Large intestine (tissue), 3 donors: ENCODE data around the gene MYO15B. TPM values are rescaled to one million over a fixed set of nuclear protein-coding genes. Genes with fewer than 3 reads are reported as not detected.

Experiments
- DNase-seq, 2 donors: peaks; one replicate each; pipeline versions ENCODE4 v3.0.0 to v3.0.0-alpha.2; 2013
- H3K27ac ChIP-seq: one replicate; pipeline ENCODE4 v1.5.1; 2013; ENCODE audit warnings: low read length
- H3K27me3 ChIP-seq: 2 replicates; pipeline ENCODE4 v1.6.1; 2013; ENCODE audit warnings: low read length; ENCODE audit not compliant: control insufficient read depth, insufficient read depth
- H3K36me3 ChIP-seq: 2 replicates; pipeline ENCODE4 v1.6.1; 2013; ENCODE audit warnings: low read length; ENCODE audit not compliant: control insufficient read depth, insufficient read depth
- H3K4me1 ChIP-seq: one replicate; pipeline ENCODE4 v1.6.1; 2013; ENCODE audit warnings: low read length; ENCODE audit not compliant: control insufficient read depth, insufficient read depth
- H3K4me3 ChIP-seq: one replicate; pipeline ENCODE4 v1.5.1; 2013; ENCODE audit warnings: low read length
- H3K9me3 ChIP-seq: one replicate; pipeline ENCODE4 v1.6.1; 2013; ENCODE audit warnings: mild to moderate bottlenecking, low read depth, low read length, moderate library complexity; ENCODE audit not compliant: control insufficient read depth
- WGBS: methylation state at CpG from one replicate; pipeline ENCODE4 v1.1.5; 2013; ENCODE audit warnings: low lambda C conversion rate; ENCODE audit not compliant: insufficient coverage; 5-methylcytosine and 5-hydroxymethylcytosine counted together
- polyA plus RNA-seq: library from polyadenylated mRNA; unstranded; fragments of 120-200 nt; gene quantifications from one replicate; pipeline ENCODE4 v1.2.1, GENCODE V29; 2013

Gene MYO15B
- polyA plus RNA-seq, 1 donor, result 595 TPM

DNA sequence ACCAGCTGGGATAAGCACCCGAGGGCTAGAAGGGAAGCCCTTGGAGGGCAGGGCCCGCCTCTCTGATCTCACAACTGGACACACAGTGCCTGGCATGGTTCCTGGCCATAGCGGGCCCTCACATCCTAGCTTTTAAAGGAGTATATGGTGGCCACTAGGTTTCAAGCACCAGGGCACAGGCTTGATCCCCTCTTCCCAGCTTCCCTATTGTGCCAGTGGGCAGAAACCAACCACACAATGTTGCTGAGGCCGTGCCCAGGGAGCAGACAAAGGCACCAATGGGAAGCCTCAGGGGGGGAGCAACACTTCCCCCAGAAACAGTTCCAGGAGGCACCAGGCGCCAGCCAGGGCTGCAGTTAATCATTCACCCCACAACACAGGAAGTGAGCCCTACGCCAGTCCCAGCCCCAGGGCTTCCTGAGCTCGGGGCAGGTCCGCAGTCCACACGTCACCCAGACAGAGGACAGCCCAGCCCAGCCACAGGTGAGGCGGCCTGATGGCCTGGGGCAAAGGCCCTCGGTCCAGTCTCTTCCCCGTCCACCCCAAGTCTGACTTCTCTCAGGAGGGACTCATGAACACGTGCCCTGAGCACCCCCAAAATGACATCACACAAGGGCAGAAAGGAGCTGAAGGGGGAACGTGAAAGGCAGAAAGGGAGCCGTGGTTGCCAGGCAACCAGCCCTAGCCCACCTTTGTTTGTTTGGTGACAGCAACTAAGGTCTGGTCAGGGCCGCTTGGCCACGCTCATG is 58.5 kb downstream of the MYO15B start:
- H3K4me1 ChIP-seq, result peaks cover 50% of the 10 kb centered on the region
- WGBS, result no CpG with 5 or more reads among the region's 17 CpGs
- H3K27ac ChIP-seq, result peak overlapping the region; percentile 99
- no peaks in the 10 kb centered on the region for H3K9me3 ChIP-seq
- H3K36me3 ChIP-seq, result peaks cover 33% of the 10 kb centered on the region
- no peaks in the 10 kb centered on the region for H3K27me3 ChIP-seq
- peak overlapping the region; percentile 29 for H3K4me3 ChIP-seq
- peak; percentile 94 to 97 for DNase-seq

DNA sequence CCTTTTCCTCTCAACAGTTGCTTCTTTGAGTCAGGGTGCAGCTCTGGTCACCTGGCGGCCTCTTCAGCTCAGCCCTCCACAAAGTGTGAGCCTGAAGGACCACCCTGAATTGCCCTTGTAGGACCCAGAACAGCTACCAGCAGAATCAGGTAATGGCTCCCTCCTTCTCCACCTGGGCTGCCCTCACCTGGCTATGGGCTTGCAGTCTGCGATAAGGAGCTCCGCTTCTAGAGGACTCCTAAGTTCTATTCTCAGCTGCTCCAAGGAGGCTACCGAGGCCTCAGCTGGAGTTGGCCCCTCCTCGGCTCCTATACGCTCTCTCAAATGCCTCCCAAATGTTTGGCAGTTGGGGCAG is 59.0 kb downstream of the MYO15B start:
- H3K36me3 ChIP-seq, result peaks cover 36% of the 10 kb centered on the region
- H3K9me3 ChIP-seq, result no peaks in the 10 kb centered on the region
- peak overlapping the region; percentile 29 for H3K4me3 ChIP-seq
- peak overlapping the region; percentile 99 for H3K27ac ChIP-seq
- H3K4me1 ChIP-seq, result peaks cover 50% of the 10 kb centered on the region
- WGBS, result no CpG with 5 or more reads among the region's 6 CpGs
- no peaks in the 10 kb centered on the region for H3K27me3 ChIP-seq
- DNase-seq, result no peak

DNA sequence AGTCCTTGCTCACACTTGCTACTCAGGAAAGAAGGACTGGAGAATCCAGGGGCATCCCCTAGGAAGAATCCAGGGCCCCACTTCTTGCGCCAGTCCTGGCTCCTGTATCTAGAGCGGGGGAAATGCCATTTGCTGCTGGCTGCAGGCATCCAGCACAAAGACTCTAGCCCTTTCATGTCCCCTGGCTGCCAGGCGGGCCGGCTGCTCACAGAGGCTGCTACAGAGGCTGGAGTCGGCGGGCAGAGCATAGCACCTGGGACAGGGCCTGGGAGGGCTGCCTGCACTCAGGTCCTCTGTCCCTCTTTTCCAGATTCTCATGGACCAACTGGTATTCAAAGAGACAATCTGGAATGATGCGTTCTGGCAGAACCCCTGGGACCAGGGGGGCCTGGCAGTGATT is 59.5 kb downstream of the MYO15B start:
- WGBS, result no CpG with 5 or more reads among the region's 7 CpGs
- Histone ChIP-seq H3K27me3 (no peaks in the 10 kb centered on the region), H3K27ac (peak overlapping the region; percentile 99), H3K9me3 (no peaks in the 10 kb centered on the region), H3K4me3 (peak overlapping the region; percentile 29), H3K36me3 (peaks cover 37% of the 10 kb centered on the region), H3K4me1 (peaks cover 46% of the 10 kb centered on the region)
- DNase-seq, result no peak

DNA sequence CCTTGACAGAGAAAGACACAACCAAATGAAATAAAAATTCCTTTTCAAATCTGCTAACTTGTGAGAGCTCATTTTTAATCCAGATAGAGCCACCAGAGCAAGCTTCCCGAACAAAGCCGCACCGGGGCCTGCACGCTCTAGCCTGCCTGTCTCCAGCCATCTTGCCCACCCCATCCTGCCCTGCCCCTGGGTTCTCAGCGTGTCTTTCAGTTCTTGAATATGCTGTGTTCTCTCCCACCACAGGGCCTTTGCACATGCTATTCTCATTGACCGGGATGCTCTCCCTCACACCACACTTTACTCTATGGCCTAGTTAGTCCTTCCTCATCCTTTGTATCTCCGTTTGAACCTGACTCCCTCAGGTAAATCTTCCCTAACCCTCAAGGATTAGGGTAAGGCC is 60.3 kb downstream of the MYO15B start:
- Histone ChIP-seq H3K4me1 (peaks cover 38% of the 10 kb centered on the region), H3K27me3 (no peaks in the 10 kb centered on the region), H3K4me3 (no peak overlapping the region), H3K27ac (peak overlapping the region; percentile 99), H3K36me3 (peaks cover 41% of the 10 kb centered on the region), H3K9me3 (no peaks in the 10 kb centered on the region)
- DNase-seq, result no peak
- WGBS, result no CpG with 5 or more reads among the region's 7 CpGs

DNA sequence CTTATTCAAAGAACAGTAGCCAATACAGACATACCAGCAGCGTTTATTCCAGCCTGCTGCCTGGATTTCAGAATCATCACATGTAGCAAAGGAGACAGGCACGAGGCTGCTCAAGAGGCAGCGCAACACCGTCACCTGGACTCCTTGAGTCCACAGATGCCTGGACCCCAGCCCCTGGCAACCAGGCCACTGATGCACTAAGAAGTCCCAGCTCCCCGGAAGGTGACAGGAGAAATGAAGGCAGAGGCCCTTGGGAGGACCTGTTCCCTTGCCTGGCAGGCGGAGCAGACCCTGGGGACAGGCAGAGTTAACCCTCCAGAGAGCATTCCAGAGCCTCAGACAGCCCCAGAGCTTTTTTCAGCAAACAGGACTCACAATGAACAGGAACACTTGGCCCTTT is 62.1 kb downstream of the MYO15B start:
- peak in 1 of 2 donors; percentile 0 for DNase-seq
- Histone ChIP-seq H3K27ac (no peak overlapping the region), H3K27me3 (no peaks in the 10 kb centered on the region), H3K4me1 (peaks cover 30% of the 10 kb centered on the region), H3K36me3 (peaks cover 45% of the 10 kb centered on the region), H3K4me3 (no peak overlapping the region), H3K9me3 (no peaks in the 10 kb centered on the region)
- WGBS, result no CpG with 5 or more reads among the region's 6 CpGs

DNA sequence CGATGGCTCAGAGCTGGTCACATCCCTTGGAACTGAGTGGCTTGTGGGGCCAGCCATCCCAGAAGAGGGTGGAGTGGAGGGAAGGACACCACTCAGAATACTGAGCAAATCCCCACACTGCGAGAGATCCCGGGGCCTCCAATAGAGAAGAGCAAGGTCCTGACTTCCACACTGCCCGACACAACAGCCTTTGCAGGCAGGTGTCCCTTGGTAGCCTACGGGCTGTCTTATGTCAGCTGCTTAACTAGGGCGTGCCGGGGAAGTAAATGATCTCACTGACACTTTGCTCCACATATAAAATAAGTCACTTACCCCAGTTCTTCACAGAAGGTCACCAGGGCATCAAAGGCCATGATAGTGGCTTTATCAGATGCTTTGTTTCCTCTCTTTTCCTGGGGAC is 63.3 kb downstream of the MYO15B start:
- H3K27ac ChIP-seq, result no peak overlapping the region
- no peaks in the 10 kb centered on the region for H3K27me3 ChIP-seq
- H3K36me3 ChIP-seq, result peaks cover 52% of the 10 kb centered on the region
- no CpG with 5 or more reads among the region's 7 CpGs for WGBS
- no peak overlapping the region for H3K4me3 ChIP-seq
- H3K4me1 ChIP-seq, result peaks cover 18% of the 10 kb centered on the region
- no peak for DNase-seq
- H3K9me3 ChIP-seq, result no peaks in the 10 kb centered on the region

DNA sequence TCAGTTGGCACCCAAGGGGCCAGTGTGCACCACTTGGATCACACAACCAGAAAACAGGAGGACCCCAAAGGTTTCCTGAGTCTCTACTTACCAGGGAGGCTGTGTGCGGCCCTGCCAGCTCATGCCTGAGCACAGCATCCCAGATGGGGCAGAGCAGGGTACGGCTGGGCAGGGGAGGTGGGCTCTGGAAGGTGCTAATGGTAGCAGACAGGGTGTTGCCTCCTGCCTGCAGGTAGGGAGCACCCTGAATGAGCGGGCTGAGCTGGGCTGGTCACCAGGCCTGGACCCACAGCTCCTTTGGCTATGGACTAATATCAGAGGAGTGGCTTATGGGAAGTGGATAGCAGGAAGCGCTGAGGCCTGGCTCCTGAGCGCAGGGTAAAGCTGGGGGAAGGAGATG is 64.7 kb downstream of the MYO15B start:
- H3K4me1 ChIP-seq, result peaks cover 4% of the 10 kb centered on the region
- H3K27me3 ChIP-seq, result no peaks in the 10 kb centered on the region
- H3K9me3 ChIP-seq, result no peaks in the 10 kb centered on the region
- no peak overlapping the region for H3K27ac ChIP-seq
- peaks cover 54% of the 10 kb centered on the region for H3K36me3 ChIP-seq
- H3K4me3 ChIP-seq, result no peak overlapping the region
- DNase-seq, result no peak
- WGBS, result no CpG with 5 or more reads among the region's 5 CpGs

DNA sequence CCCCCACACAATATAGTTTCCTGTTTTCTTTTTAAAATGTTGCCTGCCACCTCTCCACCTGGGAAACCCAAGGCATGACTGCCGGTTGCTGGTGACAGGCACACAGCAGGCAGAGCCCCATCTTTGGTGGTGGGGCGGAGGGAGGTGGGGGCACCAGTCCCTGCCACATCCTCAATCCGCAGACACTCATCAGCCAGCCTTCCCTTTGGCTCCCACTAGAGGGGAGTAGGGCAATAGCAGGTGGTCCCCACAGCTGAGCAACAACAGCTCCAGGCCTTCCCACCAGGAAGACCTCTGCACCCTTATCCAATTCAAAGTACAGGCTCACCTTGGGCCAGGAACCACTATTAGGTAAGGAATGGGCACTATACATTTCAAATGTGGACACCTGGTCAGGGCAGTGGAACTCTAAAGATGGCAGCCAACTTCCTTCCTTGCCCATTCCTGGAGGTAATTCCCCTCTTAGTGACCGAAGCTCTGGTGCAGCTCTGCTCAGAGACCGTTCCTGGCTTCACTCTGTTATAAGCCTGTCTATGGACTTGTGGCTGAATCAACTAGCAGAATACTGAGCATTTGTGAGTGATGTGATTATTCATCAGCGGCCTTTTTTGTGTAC is 65.4 kb downstream of the MYO15B start:
- peaks cover 51% of the 10 kb centered on the region for H3K36me3 ChIP-seq
- no peaks in the 10 kb centered on the region for H3K27me3 ChIP-seq
- no CpG with 5 or more reads among the region's 6 CpGs for WGBS
- H3K9me3 ChIP-seq, result no peaks in the 10 kb centered on the region
- H3K4me1 ChIP-seq, result no peaks in the 10 kb centered on the region
- H3K27ac ChIP-seq, result no peak overlapping the region
- H3K4me3 ChIP-seq, result no peak overlapping the region
- DNase-seq, result no peak

DNA sequence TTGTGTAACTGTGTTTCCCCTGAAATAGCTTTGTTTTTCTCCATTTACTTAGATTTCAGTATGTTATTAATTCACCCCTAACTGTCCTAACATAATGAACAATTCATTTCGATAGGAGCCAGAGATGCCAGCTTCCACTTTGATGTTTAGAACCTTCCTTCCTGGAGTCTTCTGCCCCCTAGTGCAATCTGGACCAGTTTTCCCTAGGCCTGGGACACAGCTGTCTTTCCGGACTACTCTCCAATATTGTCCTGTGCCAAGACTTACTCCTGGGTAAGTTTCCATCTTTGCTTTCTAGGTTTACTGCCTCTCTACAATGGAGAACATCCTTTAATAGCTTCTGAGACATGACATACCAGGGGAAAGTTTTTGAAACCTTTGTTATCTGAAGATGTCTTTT is 66.6 kb downstream of the MYO15B start:
- no peak for DNase-seq
- peaks cover 50% of the 10 kb centered on the region for H3K36me3 ChIP-seq
- H3K27me3 ChIP-seq, result no peaks in the 10 kb centered on the region
- no peak overlapping the region for H3K4me3 ChIP-seq
- H3K4me1 ChIP-seq, result no peaks in the 10 kb centered on the region
- H3K9me3 ChIP-seq, result no peaks in the 10 kb centered on the region
- WGBS, result no CpG with 5 or more reads among the region's 2 CpGs
- H3K27ac ChIP-seq, result no peak overlapping the region

DNA sequence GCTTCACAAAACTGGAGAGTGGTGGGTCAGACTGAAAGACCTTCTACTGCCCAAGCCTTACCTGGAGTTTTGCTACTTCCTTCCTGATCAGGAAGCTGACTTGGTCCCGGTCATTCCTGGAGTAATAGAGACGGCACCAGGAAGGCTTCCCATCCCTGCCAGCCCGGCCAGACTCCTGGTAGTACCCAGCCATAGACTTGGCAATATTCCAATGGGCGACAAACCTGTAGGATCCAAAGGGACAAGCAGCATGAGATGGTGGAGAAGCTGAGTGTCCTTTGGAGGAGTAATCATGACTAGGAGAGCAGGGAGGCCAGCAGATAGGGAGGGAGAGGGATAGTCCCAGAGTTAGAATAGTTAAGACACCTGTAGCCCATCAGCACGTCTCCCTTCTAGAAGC is 70.6 kb downstream of the MYO15B start:
- Histone ChIP-seq H3K27ac (no peak overlapping the region), H3K4me3 (no peak overlapping the region), H3K36me3 (peaks cover 52% of the 10 kb centered on the region), H3K9me3 (no peaks in the 10 kb centered on the region), H3K4me1 (no peaks in the 10 kb centered on the region), H3K27me3 (no peaks in the 10 kb centered on the region)
- DNase-seq, result no peak
- WGBS, result no CpG with 5 or more reads among the region's 5 CpGs

DNA sequence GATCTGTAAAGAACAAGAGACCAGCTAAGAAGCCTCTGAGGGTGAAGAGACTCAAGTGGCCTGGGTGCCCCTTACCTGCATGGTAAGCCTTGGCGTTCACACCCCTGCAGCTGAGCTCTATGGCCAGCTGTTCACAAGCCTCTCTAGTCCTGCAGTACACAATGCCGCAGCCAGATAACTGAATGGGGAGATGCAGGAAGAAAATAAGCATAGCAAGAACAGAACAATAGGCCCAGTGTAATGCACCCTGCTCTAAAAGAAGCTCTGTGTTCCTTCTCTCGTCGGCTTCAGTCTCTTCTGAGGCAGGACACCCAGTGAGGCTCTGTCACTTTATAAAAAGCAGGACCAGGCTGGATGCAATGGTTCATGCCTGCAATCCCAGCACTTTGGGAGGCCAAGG is 73.9 kb downstream of the MYO15B start:
- Histone ChIP-seq H3K27me3 (no peaks in the 10 kb centered on the region), H3K27ac (no peak overlapping the region), H3K9me3 (no peaks in the 10 kb centered on the region), H3K4me1 (peaks cover 9% of the 10 kb centered on the region), H3K36me3 (peaks cover 49% of the 10 kb centered on the region), H3K4me3 (no peak overlapping the region)
- no peak for DNase-seq
- WGBS, result no CpG with 5 or more reads among the region's 4 CpGs
